Body of pancreas (tissue), 4 donors: Measurements from ENCODE around the gene PON3.

Experiments used
- CTCF ChIP-seq, 7 experiments: fragments of 450-650 bp in 4 of 7; fragments of 200-600 bp in 3 of 7; sonication (generic) in 3 of 7; IDR thresholded peaks; one replicate each; pipeline ENCODE4 v1.5.1; 2016 to 2019; ENCODE audit warnings: antibody characterized with exemption in 7 of 7
- POLR2A ChIP-seq, 3 donors: fragments of 450-650 bp; IDR thresholded peaks; one replicate each; pipeline ENCODE4 v1.6.1; 2016; ENCODE audit warnings: antibody characterized with exemption in 3 of 3, mild to moderate bottlenecking in 2 of 3

- TF ChIP-seq CTCF (IDR thresholded peaks at IDR 0.05) (no peak), POLR2A (IDR thresholded peaks at IDR 0.05) (no peak)
Observed at GRCh38 chr7:95342029-95342428, 54.1 kb downstream of the PON3 start.
